Gastroesophageal sphincter (tissue), 4 donors: Measurements from ENCODE around the gene MRPL11. TPM values are rescaled to one million over a fixed set of nuclear protein-coding genes. Genes with fewer than 3 reads are reported as not detected.

ENCODE experiments used
- ATAC-seq: fragments of 150-250 bp; one replicate; pipeline ENCODE4 v1.9.1; 2016; ENCODE audit warnings: mild to moderate bottlenecking, moderate library complexity
- H3K27ac ChIP-seq, 4 donors: fragments of 200-600 bp; sonication (generic) in 3 of 4; 1 replicate in 3 of 4; 2 replicates in 1 of 4; pipeline ENCODE4 v1.5.1; 2016 to 2019
- H3K27me3 ChIP-seq: fragments of 200-600 bp; sonication (generic); one replicate; pipeline ENCODE4 v1.5.1; 2019
- H3K36me3 ChIP-seq, 2 donors: fragments of 200-600 bp; sonication (generic); one replicate each; pipeline ENCODE4 v1.5.1; 2019; ENCODE audit warnings: control low read depth in 1 of 2
- H3K4me1 ChIP-seq, 3 donors: fragments of 200-600 bp; sonication (generic); 1 replicate in 2 of 3; 2 replicates in 1 of 3; pipeline ENCODE4 v1.5.1; 2016 to 2019; ENCODE audit warnings: control low read depth in 2 of 3
- H3K4me3 ChIP-seq, 2 donors: fragments of 200-600 bp; sonication (generic); one replicate each; pipeline ENCODE4 v1.5.1; 2019; ENCODE audit warnings: mild to moderate bottlenecking in 1 of 2, moderate library complexity in 1 of 2
- H3K9me3 ChIP-seq, 3 donors: fragments of 200-600 bp; sonication (generic); one replicate each; pipeline ENCODE4 v1.5.1; 2017 to 2019; ENCODE audit warnings: control low read depth in 2 of 3
- EP300 ChIP-seq: sonication (generic); formaldehyde crosslinking; IDR thresholded peaks from one replicate; pipeline ENCODE4 v1.6.1; 2017; ENCODE audit warnings: antibody characterized with exemption, mild to moderate bottlenecking
- POLR2A ChIP-seq, 2 donors: fragments of 450-650 bp; IDR thresholded peaks; one replicate each; pipeline ENCODE4 v1.6.1; 2017; ENCODE audit warnings: antibody characterized with exemption in 2 of 2, mild to moderate bottlenecking in 2 of 2, moderate library complexity in 1 of 2
- POLR2AphosphoS5 ChIP-seq: sonication (generic); formaldehyde crosslinking; IDR thresholded peaks from one replicate; pipeline ENCODE4 v1.6.1; 2017; ENCODE audit warnings: antibody characterized with exemption
- WGBS, 2 donors: methylation state at CpG; one replicate each; pipeline ENCODE4 v1.1.5; 2018; ENCODE audit warnings: low coverage in 1 of 2; 5-methylcytosine and 5-hydroxymethylcytosine counted together
- total RNA-seq, 4 donors: library from RNA; depleted of rRNA; stranded (reverse); fragments of >200 nt; gene quantifications; one replicate each; pipeline ENCODE4 v1.1.0, GENCODE V29; 2016
- TF ChIP-seq, protein P1 (sequence below), 4 experiments: fragments of 200-600 bp in 2 of 4; fragments of 450-650 bp in 2 of 4; sonication (generic) in 1 of 4; IDR thresholded peaks; one replicate each; pipeline ENCODE4 v1.5.1; 2017 to 2019; ENCODE audit warnings: antibody characterized with exemption in 4 of 4, mild to moderate bottlenecking in 2 of 4, moderate library complexity in 2 of 4

Gene MRPL11
- total RNA-seq, 4 donors from 2014 or later = 36.3 to 48.1 (median 45.6) TPM

DNA sequence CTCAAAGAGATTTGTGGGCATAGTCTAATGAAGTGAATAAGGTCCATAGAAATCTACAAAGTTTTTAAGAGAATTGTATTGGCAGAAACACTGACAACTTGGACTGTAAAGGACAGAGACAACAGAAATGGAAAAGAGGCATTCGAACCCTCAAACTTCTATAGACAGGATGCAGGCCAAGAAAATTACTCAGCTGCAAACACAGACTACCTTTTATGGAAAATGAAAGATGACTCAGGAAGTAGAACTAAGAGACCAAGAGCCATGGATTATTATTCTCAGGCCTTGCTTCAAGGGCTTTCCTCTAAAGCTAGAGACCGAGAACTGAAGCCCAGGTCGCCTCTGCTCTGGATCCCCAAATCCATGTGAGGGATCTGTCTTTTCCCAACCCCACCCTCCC is 24.3 kb upstream of the MRPL11 start:
- Histone ChIP-seq H3K27me3 (no peaks in the 10 kb centered on the region), H3K27ac (no peak overlapping the region), H3K36me3 (no peaks in the 10 kb centered on the region), H3K4me1 (peaks cover 0 to 23% (median 12%) of the 10 kb centered on the region in 3 donors), H3K9me3 (no peaks in the 10 kb centered on the region), H3K4me3 (no peak overlapping the region)
- TF ChIP-seq EP300 = no peak
- TF ChIP-seq, protein P1, sequence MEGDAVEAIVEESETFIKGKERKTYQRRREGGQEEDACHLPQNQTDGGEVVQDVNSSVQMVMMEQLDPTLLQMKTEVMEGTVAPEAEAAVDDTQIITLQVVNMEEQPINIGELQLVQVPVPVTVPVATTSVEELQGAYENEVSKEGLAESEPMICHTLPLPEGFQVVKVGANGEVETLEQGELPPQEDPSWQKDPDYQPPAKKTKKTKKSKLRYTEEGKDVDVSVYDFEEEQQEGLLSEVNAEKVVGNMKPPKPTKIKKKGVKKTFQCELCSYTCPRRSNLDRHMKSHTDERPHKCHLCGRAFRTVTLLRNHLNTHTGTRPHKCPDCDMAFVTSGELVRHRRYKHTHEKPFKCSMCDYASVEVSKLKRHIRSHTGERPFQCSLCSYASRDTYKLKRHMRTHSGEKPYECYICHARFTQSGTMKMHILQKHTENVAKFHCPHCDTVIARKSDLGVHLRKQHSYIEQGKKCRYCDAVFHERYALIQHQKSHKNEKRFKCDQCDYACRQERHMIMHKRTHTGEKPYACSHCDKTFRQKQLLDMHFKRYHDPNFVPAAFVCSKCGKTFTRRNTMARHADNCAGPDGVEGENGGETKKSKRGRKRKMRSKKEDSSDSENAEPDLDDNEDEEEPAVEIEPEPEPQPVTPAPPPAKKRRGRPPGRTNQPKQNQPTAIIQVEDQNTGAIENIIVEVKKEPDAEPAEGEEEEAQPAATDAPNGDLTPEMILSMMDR (IDR thresholded peaks at IDR 0.05) = no peak
- TF ChIP-seq POLR2A (IDR thresholded peaks at IDR 0.05) = no peak
- no peak for TF ChIP-seq POLR2AphosphoS5
- WGBS, 2 donors = 92 to 100% methylated on average over 3 of the region's 3 CpGs
- ATAC-seq = no peak

DNA sequence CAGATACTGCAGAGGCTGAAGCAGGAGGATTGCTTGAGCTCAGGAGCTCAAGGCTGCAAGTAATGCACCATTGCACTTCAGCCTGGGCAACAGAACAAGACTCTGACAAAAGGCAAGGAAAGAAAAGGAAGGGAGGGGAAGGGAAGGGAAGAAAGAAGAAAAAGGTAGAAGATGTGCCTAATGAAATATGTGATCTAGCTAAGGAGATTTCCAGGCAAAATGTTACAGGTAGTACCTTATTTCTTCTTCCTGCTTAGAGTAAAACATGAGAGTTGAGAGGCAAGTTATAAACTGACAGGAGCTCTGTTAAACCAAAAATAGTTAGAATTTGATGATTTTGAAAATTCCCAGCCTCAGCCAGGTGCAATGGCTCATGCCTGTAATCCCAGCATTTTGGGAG is 23.4 kb upstream of the MRPL11 start:
- Histone ChIP-seq H3K4me3 (no peak overlapping the region), H3K27ac (no peak overlapping the region), H3K9me3 (no peaks in the 10 kb centered on the region), H3K4me1 (peaks cover 0 to 15% (median 5%) of the 10 kb centered on the region in 3 donors), H3K36me3 (no peaks in the 10 kb centered on the region), H3K27me3 (no peaks in the 10 kb centered on the region)
- no peak for ATAC-seq
- TF ChIP-seq POLR2AphosphoS5 (no peak), EP300 (no peak), POLR2A (IDR thresholded peaks at IDR 0.05) (no peak)
- TF ChIP-seq, protein P1 (IDR thresholded peaks at IDR 0.05) = no peak

DNA sequence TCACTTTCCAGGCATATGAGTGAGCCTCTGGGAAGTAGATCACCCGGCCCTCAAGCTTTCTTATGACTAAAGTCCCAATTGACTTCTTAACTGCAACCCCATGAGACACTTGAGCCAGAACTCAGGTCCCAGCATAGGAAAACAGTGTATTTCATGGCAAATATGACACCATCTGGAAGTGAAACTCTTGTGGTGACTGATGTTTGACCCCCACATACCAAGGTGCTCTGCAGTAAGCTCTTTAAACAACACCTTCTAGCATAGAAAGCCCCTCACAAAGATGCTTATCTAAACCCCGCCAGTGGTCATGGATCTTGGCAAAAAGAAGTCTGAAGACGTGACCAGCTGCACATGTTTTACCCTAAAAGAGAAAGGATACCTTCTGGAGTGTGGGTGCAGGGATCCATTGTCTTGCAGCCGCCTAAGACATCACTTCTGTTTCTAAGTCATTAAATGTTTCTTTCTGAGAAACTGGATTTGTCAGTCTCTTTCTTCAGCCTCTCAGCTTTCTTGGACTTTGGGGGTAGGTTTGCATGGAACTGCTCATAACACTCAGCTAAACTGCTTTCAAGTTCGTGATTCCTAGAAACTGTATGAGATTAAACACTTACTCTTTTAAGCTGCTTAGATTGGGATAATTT is 20.6 kb upstream of the MRPL11 start:
- no peak for ATAC-seq
- Histone ChIP-seq H3K4me1 (no peaks in the 10 kb centered on the region), H3K9me3 (no peaks in the 10 kb centered on the region), H3K27me3 (no peaks in the 10 kb centered on the region), H3K27ac (no peak overlapping the region), H3K36me3 (no peaks in the 10 kb centered on the region), H3K4me3 (no peak overlapping the region)
- 66 to 71% methylated on average over 4 to 5 of the region's 5 CpGs for WGBS, 2 donors
- TF ChIP-seq POLR2A (IDR thresholded peaks at IDR 0.05) (no peak), EP300 (no peak), POLR2AphosphoS5 (no peak)
- TF ChIP-seq, protein P1 (IDR thresholded peaks at IDR 0.05) = no peak

DNA sequence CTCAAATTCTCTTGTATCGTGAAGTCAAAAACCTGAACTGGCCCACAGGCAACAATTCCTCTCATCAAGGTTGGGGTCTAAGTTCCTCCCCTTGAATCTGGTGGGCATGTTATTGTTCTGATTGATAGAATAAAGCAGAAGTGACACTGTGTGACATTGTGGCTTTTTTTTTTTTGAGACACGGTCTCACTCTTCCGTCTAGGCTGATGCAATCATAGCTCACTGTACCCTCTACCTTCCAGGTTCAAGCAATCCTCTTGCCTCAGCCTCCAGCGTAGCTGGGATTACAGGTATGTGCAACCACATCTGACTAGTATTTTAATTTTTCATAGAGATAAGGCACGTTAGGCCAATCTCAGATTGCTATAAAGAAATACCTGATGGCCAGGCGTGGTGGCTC is 19.2 kb upstream of the MRPL11 start:
- no peak for TF ChIP-seq EP300
- TF ChIP-seq POLR2A (IDR thresholded peaks at IDR 0.05) = no peak
- TF ChIP-seq POLR2AphosphoS5 = no peak
- TF ChIP-seq, protein P1 (IDR thresholded peaks at IDR 0.05) = no peak
- H3K27ac ChIP-seq = no peak overlapping the region
- H3K9me3 ChIP-seq = no peaks in the 10 kb centered on the region
- ATAC-seq = no peak
- no peak overlapping the region for H3K4me3 ChIP-seq
- 80 to 90% methylated on average over 2 to 6 of the region's 6 CpGs for WGBS, 2 donors
- H3K36me3 ChIP-seq = no peaks in the 10 kb centered on the region
- no peaks in the 10 kb centered on the region for H3K27me3 ChIP-seq
- no peaks in the 10 kb centered on the region for H3K4me1 ChIP-seq

DNA sequence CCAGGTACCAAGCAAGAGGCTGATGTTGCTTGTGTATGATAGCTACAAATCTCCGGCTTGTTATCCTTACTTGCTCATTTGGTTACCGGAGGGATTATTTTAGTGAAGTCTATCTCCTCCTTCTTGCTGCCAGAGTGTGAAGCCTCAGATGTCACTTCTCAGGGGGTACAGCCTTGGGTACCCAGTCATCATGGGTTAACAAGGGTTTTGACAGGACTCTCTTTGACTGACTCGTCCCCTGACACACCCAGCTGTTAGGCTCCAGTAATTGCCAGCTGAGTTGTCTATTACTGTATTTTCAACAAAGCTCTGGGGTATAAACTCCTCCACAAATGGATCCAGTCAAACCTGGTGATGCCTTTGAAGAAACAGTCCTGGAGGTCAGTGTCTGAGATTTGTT is 16.2 kb upstream of the MRPL11 start:
- Histone ChIP-seq H3K27ac (no peak overlapping the region), H3K9me3 (no peaks in the 10 kb centered on the region), H3K36me3 (no peaks in the 10 kb centered on the region), H3K4me3 (no peak overlapping the region), H3K4me1 (no peaks in the 10 kb centered on the region), H3K27me3 (no peaks in the 10 kb centered on the region)
- 46 to 67% methylated on average over 1 to 3 of the region's 3 CpGs for WGBS, 2 donors
- no peak for ATAC-seq
- TF ChIP-seq EP300 = no peak
- no peak for TF ChIP-seq POLR2AphosphoS5
- TF ChIP-seq POLR2A (IDR thresholded peaks at IDR 0.05) = no peak
- TF ChIP-seq, protein P1 (IDR thresholded peaks at IDR 0.05) = no peak
